PC-3 (cell line): ENCODE data around the gene PRICKLE4. TPM values are rescaled to one million over a fixed set of nuclear protein-coding genes. Genes with fewer than 3 reads are reported as not detected.
A peak's percentile ranks its signal among the peaks of the same experiment; 100 is the strongest.

Experiments
- ATAC-seq: fragments of 200-7000 bp; cut with Tn5 transposase; 2 replicates; pipeline ENCODE4 v1.9.1; 2020; ENCODE audit warnings: mild to moderate bottlenecking, moderate library complexity
- BruUV-seq: library from RNA; stranded (reverse); fragments of 400-500 nt; replicated peaks from 2 replicates; lab custom pipeline; 2021; lab: Mats Ljungman, UMichigan
- CTCF ChIA-PET: fragments of 300-600 bp; sonication (Branson Sonifier 250); formaldehyde crosslinking; loops from one replicate; lab custom pipeline; 2022; ENCODE audit warnings: antibody characterized with exemption; lab: Charles Lee
- POLR2A ChIA-PET: fragments of 300-600 bp; sonication (Branson Sonifier 250); formaldehyde crosslinking; loops from one replicate; lab custom pipeline; 2022; ENCODE audit warnings: antibody characterized with exemption; ENCODE audit not compliant: unreplicated experiment; lab: Charles Lee
- DNase-seq: peaks from one replicate; pipeline ENCODE4 v3.0.0-alpha.2; 2015
- H2AFZ ChIP-seq: fragments of 300-600 bp; sonication (generic); 2 replicates; pipeline ENCODE4 v1.6.0; 2016; ENCODE audit warnings: antibody characterized with exemption, low read length
- H3F3A ChIP-seq: fragments of 300-600 bp; sonication (generic); one replicate; pipeline ENCODE4 v1.6.0; 2017; ENCODE audit warnings: antibody characterized with exemption, low read length, control low read depth, mild to moderate bottlenecking; ENCODE audit not compliant: unreplicated experiment
- H3K27ac ChIP-seq: fragments of 300-600 bp; sonication (generic); 2 replicates; pipeline ENCODE4 v1.5.1; 2016; ENCODE audit warnings: mild to moderate bottlenecking, low read length
- H3K27me3 ChIP-seq: fragments of 300-600 bp; sonication (generic); 2 replicates; pipeline ENCODE4 v1.6.1; 2016; ENCODE audit warnings: low read length, mixed read lengths
- H3K36me3 ChIP-seq: fragments of 300-600 bp; sonication (generic); 2 replicates; pipeline ENCODE4 v1.6.1; 2016; ENCODE audit warnings: low read depth, mixed run types, low read length, mixed read lengths
- H3K4me1 ChIP-seq: fragments of 300-600 bp; sonication (generic); 2 replicates; pipeline ENCODE4 v1.5.1; 2016; ENCODE audit warnings: low read length; ENCODE audit not compliant: insufficient read depth
- H3K4me2 ChIP-seq: fragments of 300-600 bp; sonication (generic); 2 replicates; pipeline ENCODE4 v1.6.0; 2016; ENCODE audit warnings: low read length
- H3K4me3 ChIP-seq: fragments of 300-600 bp; sonication (generic); 2 replicates; pipeline ENCODE4 v1.5.1; 2016; ENCODE audit warnings: mild to moderate bottlenecking, low read length, mixed read lengths
- H3K79me2 ChIP-seq: fragments of 300-600 bp; sonication (generic); 2 replicates; pipeline ENCODE4 v1.6.1; 2017; ENCODE audit warnings: low read length, mixed read lengths
- H3K9ac ChIP-seq: fragments of 300-600 bp; sonication (generic); 2 replicates; pipeline ENCODE4 v1.6.0; 2016; ENCODE audit warnings: mild to moderate bottlenecking, low read length
- H3K9me2 ChIP-seq: fragments of 300-600 bp; sonication (generic); replicated peaks from 2 replicates; pipeline ENCODE4 v1.6.1; 2016; ENCODE audit warnings: mixed run types, low read length, mixed read lengths
- H3K9me3 ChIP-seq: fragments of 300-600 bp; sonication (generic); 2 replicates; pipeline ENCODE4 v1.6.1; 2016; ENCODE audit warnings: low read length, mixed read lengths
- H4K20me1 ChIP-seq: fragments of 300-600 bp; sonication (generic); 2 replicates; pipeline ENCODE4 v1.6.1; 2016; ENCODE audit warnings: low read length, mixed read lengths
- CTCF ChIP-seq: fragments of 300-600 bp; sonication (generic); conservative IDR thresholded peaks from 2 replicates; pipeline ENCODE4 v1.5.1; 2017; ENCODE audit warnings: antibody characterized with exemption, low read depth, mild to moderate bottlenecking, low read length
- EZH2 ChIP-seq: fragments of 300-600 bp; sonication (generic); IDR thresholded peaks from one replicate; pipeline ENCODE4 v1.6.1; 2017; ENCODE audit warnings: antibody characterized with exemption, mild to moderate bottlenecking, low read length; ENCODE audit not compliant: unreplicated experiment
- EZH2phosphoT487 ChIP-seq: fragments of 300-600 bp; sonication (generic); IDR thresholded peaks from 2 replicates; pipeline ENCODE4 v1.6.1; 2018; ENCODE audit warnings: mild to moderate bottlenecking, antibody characterized with exemption, low read length, borderline replicate concordance
- intact Hi-C: fragments of 100-400 bp; cut with micrococcal nuclease; formaldehyde crosslinking; loops from 2 replicates; pipeline ENCODE4 v1.9.0; 2023
- total RNA-seq: library from RNA; depleted of rRNA; stranded (reverse); fragments of >200 nt; gene quantifications from 2 replicates; pipeline ENCODE4 v1.2.3, GENCODE V29; 2014

PRICKLE4 gene
- total RNA-seq, 1 experiment from 2014 or later, result 0.26 TPM

DNA sequence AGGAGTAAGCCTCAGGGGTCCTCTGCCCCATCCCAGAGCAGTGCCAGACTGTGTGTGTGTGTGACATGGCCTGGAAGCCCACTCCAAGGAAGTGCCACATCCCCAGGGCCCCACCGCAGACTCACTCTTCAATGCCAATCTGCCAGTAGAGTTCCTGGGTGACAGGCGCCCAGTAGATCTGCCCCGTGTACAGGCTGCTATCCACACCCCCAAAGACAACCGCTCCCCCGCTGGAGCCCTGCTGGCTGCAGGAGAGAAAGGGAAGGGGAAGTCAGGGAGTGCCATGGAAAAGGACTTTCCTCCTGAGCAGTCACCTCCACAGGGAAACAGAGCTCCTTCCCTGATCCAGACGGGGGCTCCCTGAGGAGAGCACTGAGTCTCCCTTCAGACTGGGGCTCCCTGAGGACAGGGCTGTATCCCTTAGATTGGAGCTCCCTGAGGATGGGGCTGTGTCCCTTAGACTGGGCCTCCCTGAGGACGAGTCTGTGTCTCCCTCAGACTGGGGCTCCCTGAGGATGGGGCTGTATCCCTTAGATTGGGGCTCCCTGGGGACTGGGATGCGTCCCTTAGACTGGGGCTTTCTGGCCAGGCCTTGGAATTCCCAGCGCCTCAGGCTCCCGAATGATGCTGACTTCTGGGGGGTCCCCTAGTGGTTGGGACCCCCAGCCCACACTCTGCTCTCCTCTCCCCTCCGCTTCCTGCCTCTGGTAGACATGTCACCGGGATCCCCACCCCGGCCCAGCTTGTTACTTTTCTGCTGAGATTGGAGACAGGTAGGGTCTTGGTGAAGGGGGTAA is 40.0 kb upstream of the PRICKLE4 start:
- CTCF ChIA-PET, result interaction anchor here (0.6 to 1.0 kb wide), 2 partner anchors 39 to 129 kb away, joined by 3 read pairs; partner anchors contain the start of gene FRS3
- intact Hi-C loops, result loop anchor here (2.0 kb wide), 1 partner anchor 304 kb away; no protein-coding TSS in a partner anchor
- Histone ChIP-seq H3F3A (no peaks in the 10 kb centered on the region), H2AFZ (no peak overlapping the region), H3K9ac (no peak overlapping the region), H3K27ac (no peak overlapping the region), H3K4me2 (no peak overlapping the region), H3K79me2 (no peaks in the 10 kb centered on the region), H3K27me3 (no peaks in the 10 kb centered on the region), H3K36me3 (no peaks in the 10 kb centered on the region), H3K4me3 (no peak overlapping the region), H3K9me3 (no peaks in the 10 kb centered on the region), H3K4me1 (peaks cover 20% of the 10 kb centered on the region), H3K9me2 (no peaks in the 10 kb centered on the region), H4K20me1 (no peaks in the 10 kb centered on the region)
- no TSS peak for BruUV-seq
- ATAC-seq, result no peak
- no peak for DNase-seq
- no peak for TF ChIP-seq EZH2
- no peak for TF ChIP-seq CTCF
- TF ChIP-seq EZH2phosphoT487, result no peak
- POLR2A ChIA-PET, result interaction anchor here (0.6 kb wide), 1 partner anchor 33 kb away, joined by 4 read pairs; no protein-coding TSS in a partner anchor

GRCh38 chr6:41741625-41742490 is 38.7 kb upstream of the PRICKLE4 start:
- Histone ChIP-seq H4K20me1 (no peaks in the 10 kb centered on the region), H3K79me2 (no peaks in the 10 kb centered on the region), H3K9ac (no peak overlapping the region), H3F3A (no peaks in the 10 kb centered on the region), H3K36me3 (no peaks in the 10 kb centered on the region), H2AFZ (peak overlapping the region; percentile 25; the same call in 1 of the 2 replicates), H3K9me3 (no peaks in the 10 kb centered on the region), H3K9me2 (no peaks in the 10 kb centered on the region), H3K27ac (peak overlapping the region; percentile 25), H3K4me3 (no peak overlapping the region), H3K4me1 (peaks cover 17% of the 10 kb centered on the region), H3K4me2 (peak overlapping the region; percentile 23; the same call in 1 of the 2 replicates), H3K27me3 (no peaks in the 10 kb centered on the region)
- ATAC-seq, result peak; percentile 67
- intact Hi-C loops, result loop anchor here (2.0 kb wide), 1 partner anchor 303 kb away; no protein-coding TSS in a partner anchor
- ChIA-PET POLR2A (no interaction called here), CTCF (interaction anchor here (1.0 kb wide), 1 partner anchor 38 kb away, joined by 3 read pairs; the partner anchor contains the start of gene FRS3)
- BruUV-seq, result no TSS peak
- peak; percentile 66 for DNase-seq
- TF ChIP-seq EZH2phosphoT487 (no peak), CTCF (no peak), EZH2 (no peak)
